HUDEP-2 (cell line): ENCODE results near the gene RTN4IP1.
"Not testable (repeated sequence)": the region's sequence is repeated elsewhere in the genome, so short reads cannot be mapped to it uniquely, and the experiment has no call there.

Experiments
- DNase-seq, 76 experiments: peaks; one replicate each; lab custom pipeline; 2025; ENCODE audit not compliant: unreplicated experiment in 76 of 76; lab: John Stamatoyannopoulos, UW

Gene RTN4IP1

DNA sequence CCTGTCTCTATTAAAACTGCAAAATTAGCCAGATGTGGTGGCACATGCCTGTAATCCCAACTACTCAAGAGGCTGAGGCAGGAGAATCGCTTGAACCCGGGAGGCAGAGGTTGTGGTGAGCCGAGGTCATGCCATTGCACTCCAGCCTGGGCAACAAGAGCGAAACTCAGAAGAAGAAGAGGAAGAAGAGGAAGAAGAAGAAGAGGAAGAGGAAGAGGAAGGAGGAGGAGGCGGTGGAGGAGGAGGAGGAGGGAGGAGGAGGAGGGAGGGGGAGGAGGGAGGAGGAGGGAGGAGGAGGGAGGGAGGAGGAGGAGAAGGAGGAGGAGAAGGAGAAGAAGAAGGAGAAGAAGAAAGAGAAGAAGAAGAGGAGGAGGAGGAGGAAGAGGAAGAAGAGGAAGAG, 40.4 kb downstream of the RTN4IP1 start:
- DNase-seq = not testable (repeated sequence)

GRCh38 chr6:106586815-106587415, 42.4 kb downstream of the RTN4IP1 start:
- DNase-seq = no peak

- no peak for DNase-seq
These were observed 47.8 kb downstream of the RTN4IP1 start for GRCh38 chr6:106581468-106581867.

GRCh38 chr6:106579281-106579680, 50.0 kb downstream of the RTN4IP1 start:
- no peak for DNase-seq

GRCh38 chr6:106574741-106575458, 54.4 kb downstream of the RTN4IP1 start:
- DNase-seq = peak in 5 of 76 experiments; percentile 9 to 35 (median 16)

DNA sequence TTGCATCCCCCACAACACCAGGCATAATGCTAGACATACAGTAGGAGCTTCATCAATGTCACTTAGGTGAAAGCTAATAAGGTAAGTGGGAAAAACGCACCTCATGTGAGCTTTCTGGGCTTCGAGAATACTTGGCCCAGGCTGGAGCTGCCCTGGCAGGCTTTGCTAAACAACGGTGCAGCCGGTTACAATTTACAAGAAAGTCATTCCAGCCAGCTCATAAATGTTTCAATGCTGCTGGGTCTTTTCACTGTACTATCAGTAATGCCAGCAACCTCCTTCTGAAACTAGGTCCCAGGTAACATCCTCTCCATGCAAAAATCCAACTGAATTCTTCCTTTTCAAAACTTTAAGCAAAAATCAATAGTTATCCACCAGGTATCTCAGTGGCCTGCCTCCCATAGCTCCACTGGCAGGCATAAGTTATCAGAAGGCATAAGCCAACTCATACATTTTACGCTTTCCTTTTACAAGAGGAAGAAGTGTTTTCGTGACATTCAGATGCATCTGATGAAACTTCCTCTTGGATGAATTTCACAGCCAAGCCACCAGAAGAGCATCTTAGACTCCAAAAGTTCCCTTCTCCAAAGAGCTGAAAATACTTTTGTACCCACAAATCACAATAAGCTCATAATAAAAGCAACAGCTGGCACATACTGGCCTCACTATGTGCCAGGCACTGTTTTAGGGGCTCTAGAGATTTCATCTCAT, 56.3 kb downstream of the RTN4IP1 start:
- DNase-seq = no peak

DNA sequence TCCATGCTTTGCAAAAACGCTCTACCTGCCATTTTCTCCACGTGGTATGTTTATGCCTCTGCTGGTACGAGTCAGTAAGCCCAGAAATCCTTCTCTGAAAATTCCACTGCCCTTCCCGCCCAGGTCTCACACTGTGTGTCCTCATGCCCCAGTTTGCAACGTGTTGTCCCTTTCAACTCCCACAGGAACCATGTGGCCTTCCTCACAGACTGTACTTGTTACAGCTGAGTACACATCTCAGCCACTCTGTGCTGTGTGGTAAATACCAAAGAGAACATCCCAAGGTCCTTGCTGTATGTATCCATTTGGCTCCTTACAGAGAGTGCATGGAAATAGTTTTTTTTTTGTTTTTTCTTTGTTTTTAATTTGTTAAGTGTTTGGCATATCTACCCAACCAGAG, 56.9 kb downstream of the RTN4IP1 start:
- DNase-seq = no peak

DNA sequence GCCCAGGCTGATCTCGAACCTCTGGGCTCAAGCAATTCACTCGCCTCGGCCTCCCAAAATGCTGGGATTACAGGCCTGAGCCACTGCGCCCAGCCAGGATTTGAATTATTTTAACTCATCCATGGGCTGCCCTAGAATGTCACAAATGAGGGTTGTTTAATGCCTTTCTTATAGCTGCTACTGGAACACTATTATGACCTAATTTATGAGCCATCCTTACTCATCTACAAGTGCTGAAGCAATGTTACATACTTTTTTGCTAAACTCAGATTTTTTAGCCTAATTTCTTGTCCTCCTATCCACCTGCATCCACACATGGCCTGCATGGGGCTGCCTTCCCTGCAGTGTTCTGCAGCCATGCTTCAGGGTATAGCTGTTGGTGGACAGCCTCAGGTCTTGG, 59.9 kb downstream of the RTN4IP1 start:
- DNase-seq = no peak

DNA sequence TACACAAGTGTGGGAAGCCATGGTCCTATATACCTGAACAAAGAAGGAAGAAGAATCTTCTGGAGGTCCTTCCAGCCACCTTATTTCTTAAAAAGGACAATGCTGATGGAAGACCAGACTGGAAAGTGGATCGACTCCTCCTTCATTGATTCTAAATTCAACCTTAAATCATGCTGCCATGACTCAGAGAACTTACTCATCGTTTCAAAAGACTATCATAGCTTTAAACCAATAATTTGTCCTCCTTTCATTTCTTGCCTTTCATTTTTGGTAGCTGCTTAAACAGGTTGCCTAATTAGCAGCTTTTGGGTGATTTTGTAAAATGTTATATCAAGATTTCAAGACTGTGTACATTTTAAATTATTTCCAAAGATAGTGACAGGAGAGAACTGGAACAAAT, 60.8 kb downstream of the RTN4IP1 start:
- DNase-seq = no peak

- DNase-seq = no peak
These were observed 64.8 kb downstream of the RTN4IP1 start for GRCh38 chr6:106564476-106564875.

DNA sequence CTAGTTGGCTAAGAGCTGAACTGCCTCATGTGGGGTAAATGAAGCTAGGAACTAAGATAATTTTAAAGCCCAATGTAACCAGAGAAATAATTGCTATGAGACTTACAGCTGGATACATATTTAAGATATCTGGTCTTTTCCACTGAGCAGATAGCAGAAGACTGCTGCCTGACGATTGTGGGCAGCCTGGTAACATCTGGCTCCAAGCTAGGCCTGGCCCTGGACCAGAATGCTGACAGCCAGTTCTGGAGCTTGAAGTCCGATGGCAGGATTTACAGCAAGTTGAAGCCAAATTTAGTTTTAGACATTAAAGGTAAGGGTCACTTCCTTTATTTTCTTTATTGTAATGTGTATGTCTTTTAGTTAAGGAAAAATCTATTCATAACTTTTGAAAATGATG, 65.7 kb downstream of the RTN4IP1 start:
- no peak for DNase-seq

GRCh38 chr6:106561686-106562405, 67.5 kb downstream of the RTN4IP1 start:
- DNase-seq = no peak

GRCh38 chr6:106560996-106561685, 68.2 kb downstream of the RTN4IP1 start:
- DNase-seq = no peak

DNA sequence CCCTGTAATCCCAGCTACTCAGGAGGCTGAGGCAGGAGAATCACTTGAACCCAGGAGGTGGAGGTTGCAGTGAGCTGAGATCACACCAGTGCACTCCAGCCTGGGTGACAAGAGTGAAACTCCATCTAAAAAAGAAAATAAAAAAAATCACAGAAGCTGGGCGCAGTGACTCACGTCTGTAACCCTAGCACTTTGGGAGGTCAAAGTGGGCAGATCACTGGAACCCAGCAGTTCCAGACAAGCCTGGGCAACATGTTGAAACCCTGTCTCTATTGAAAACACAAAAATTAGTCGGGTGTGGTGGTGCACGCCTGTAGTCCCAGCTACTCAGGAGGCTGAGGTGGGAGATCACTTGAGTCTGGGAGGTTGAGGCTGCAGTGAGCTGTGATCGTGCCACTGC, 69.6 kb downstream of the RTN4IP1 start:
- not testable (repeated sequence) for DNase-seq

- DNase-seq = no peak
These were observed 70.9 kb downstream of the RTN4IP1 start for GRCh38 chr6:106558364-106558763.

GRCh38 chr6:106557837-106558236, 71.5 kb downstream of the RTN4IP1 start:
- DNase-seq = no peak

- DNase-seq = peak in 13 of 76 experiments; percentile 10 to 46 (median 29)
These were observed 72.8 kb downstream of the RTN4IP1 start for GRCh38 chr6:106556368-106556960.

GRCh38 chr6:106555767-106556166, 73.5 kb downstream of the RTN4IP1 start:
- DNase-seq = no peak

DNA sequence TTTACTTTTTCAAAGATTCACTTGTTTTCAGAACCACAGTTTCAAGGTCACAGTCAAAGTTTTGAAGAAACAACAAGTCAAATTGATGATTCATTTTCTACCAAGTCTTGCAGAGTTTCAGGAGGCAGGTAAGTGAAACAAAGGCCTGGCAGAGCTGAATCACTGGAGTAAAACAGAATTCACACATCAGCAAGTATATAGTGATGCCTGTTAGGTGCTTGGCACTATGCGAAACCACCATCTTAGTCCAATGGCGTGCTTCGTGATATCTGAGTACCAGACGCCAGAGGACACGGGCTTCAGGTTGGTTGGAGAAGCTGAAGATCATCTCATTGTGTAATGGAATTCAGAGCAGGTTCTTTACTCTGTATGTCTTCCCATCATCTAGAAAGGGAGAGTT, 75.9 kb downstream of the RTN4IP1 start:
- no peak for DNase-seq

- DNase-seq = no peak
These were observed 78.1 kb downstream of the RTN4IP1 start for GRCh38 chr6:106551155-106551554.
